HG02642 (cell line): ENCODE results near the gene TRABD2B.

Experiments used
- ATAC-seq: cut with Tn5 transposase; IDR thresholded peaks from one replicate; pipeline ENCODE4 v1.9.1; 2021; ENCODE audit warnings: mild to moderate bottlenecking; ENCODE audit not compliant: unreplicated experiment, poor library complexity

TRABD2B gene

GRCh38 chr1:47865881-47866535, 131.2 kb downstream of the TRABD2B start:
- ATAC-seq = no peak

GRCh38 chr1:47859092-47859743, 138.0 kb downstream of the TRABD2B start:
- no peak for ATAC-seq

- ATAC-seq = no peak
Measured at GRCh38 chr1:47856996-47857395, 140.2 kb downstream of the TRABD2B start.

GRCh38 chr1:47855230-47855629, 142.0 kb downstream of the TRABD2B start:
- no peak for ATAC-seq

GRCh38 chr1:47854552-47855144, 142.5 kb downstream of the TRABD2B start:
- ATAC-seq = no peak

GRCh38 chr1:47853852-47854251, 143.3 kb downstream of the TRABD2B start:
- no peak for ATAC-seq

- no peak for ATAC-seq
Measured at GRCh38 chr1:47853059-47853458, 144.1 kb downstream of the TRABD2B start.

GRCh38 chr1:47852006-47852718, 145.0 kb downstream of the TRABD2B start:
- ATAC-seq = no peak

- no peak for ATAC-seq
Measured at GRCh38 chr1:47850451-47850850, 146.7 kb downstream of the TRABD2B start.

- no peak for ATAC-seq
Measured at GRCh38 chr1:47849591-47850261, 147.5 kb downstream of the TRABD2B start.

- ATAC-seq = no peak
Measured at GRCh38 chr1:47849005-47849521, 148.1 kb downstream of the TRABD2B start.

- ATAC-seq = no peak
Measured at GRCh38 chr1:47847763-47848162, 149.4 kb downstream of the TRABD2B start.

- no peak for ATAC-seq
Measured at GRCh38 chr1:47844558-47844955, 152.6 kb downstream of the TRABD2B start.

GRCh38 chr1:47843781-47844557, 153.2 kb downstream of the TRABD2B start:
- no peak for ATAC-seq

- ATAC-seq = no peak
Measured at GRCh38 chr1:47843059-47843458, 154.1 kb downstream of the TRABD2B start.

- no peak for ATAC-seq
Measured at GRCh38 chr1:47842228-47842919, 154.8 kb downstream of the TRABD2B start.

- ATAC-seq = no peak
Measured at GRCh38 chr1:47841356-47841755, 155.8 kb downstream of the TRABD2B start.

- ATAC-seq = no peak
Measured at GRCh38 chr1:47840393-47841190, 156.6 kb downstream of the TRABD2B start.
